Fibroblast of skin of back (primary cell): ENCODE measurements around the gene FXYD4.

Experiments used
- DNase-seq: peaks from one replicate; pipeline ENCODE4 v3.0.0-alpha.2; 2013

Gene FXYD4

GRCh38 chr10:43347997-43348396 lies 23.4 kb upstream of the FXYD4 start:
- no peak for DNase-seq

GRCh38 chr10:43348511-43349312 lies 22.7 kb upstream of the FXYD4 start:
- DNase-seq: peak; percentile 65

GRCh38 chr10:43350156-43350555 lies 21.3 kb upstream of the FXYD4 start:
- DNase-seq: no peak

GRCh38 chr10:43350686-43351085 lies 20.8 kb upstream of the FXYD4 start:
- no peak for DNase-seq

- DNase-seq: no peak
Measured at GRCh38 chr10:43351301-43351700, 20.1 kb upstream of the FXYD4 start.

- DNase-seq: no peak
Measured at GRCh38 chr10:43352951-43353350, 18.5 kb upstream of the FXYD4 start.

- DNase-seq: no peak
Measured at GRCh38 chr10:43353495-43354329, 17.7 kb upstream of the FXYD4 start.

- DNase-seq: no peak
Measured at GRCh38 chr10:43354330-43354635, 17.2 kb upstream of the FXYD4 start.

- no peak for DNase-seq
Measured at GRCh38 chr10:43354879-43355380, 16.5 kb upstream of the FXYD4 start.

- DNase-seq: peak; percentile 27
Measured at GRCh38 chr10:43355749-43356371, 15.6 kb upstream of the FXYD4 start.

- DNase-seq: no peak
Measured at GRCh38 chr10:43360086-43360485, 11.3 kb upstream of the FXYD4 start.

- DNase-seq: no peak
Measured at GRCh38 chr10:43361547-43362190, 9.8 kb upstream of the FXYD4 start.

- peak; percentile 83 for DNase-seq
Measured at GRCh38 chr10:43362191-43362839, 9.1 kb upstream of the FXYD4 start.

GRCh38 chr10:43365001-43365400 lies 6.4 kb upstream of the FXYD4 start:
- no peak for DNase-seq

GRCh38 chr10:43369921-43370320 lies 1.5 kb upstream of the FXYD4 start:
- DNase-seq: no peak

GRCh38 chr10:43370671-43371215 lies 693 bp upstream of the FXYD4 start:
- no peak for DNase-seq

GRCh38 chr10:43372765-43373361 lies 1.4 kb downstream of the FXYD4 start:
- DNase-seq: no peak

GRCh38 chr10:43373461-43373860 lies 2.0 kb downstream of the FXYD4 start:
- DNase-seq: no peak

GRCh38 chr10:43374194-43374593 lies 2.8 kb downstream of the FXYD4 start:
- no peak for DNase-seq

GRCh38 chr10:43375401-43376020 lies 4.1 kb downstream of the FXYD4 start:
- DNase-seq: no peak

- DNase-seq: no peak
Measured at GRCh38 chr10:43376046-43376635, 4.7 kb downstream of the FXYD4 start.
